Cardiac fibroblast (primary cell): ENCODE data around the gene HLA-DRB1.

Experiments
- DNase-seq, 2 donors: peaks; one replicate each; pipeline versions ENCODE4 v3.0.0 to v3.0.0-alpha.2; 2010; ENCODE audit warnings: low read depth in 2 of 2
- H3K4me3 ChIP-seq, 2 donors: replicated peaks in 1 of 2; 1 replicate in 1 of 2; 2 replicates in 1 of 2; pipeline ENCODE4 v1.5.1; 2011; ENCODE audit warnings: low read depth in 2 of 2, low read length in 2 of 2, mild to moderate bottlenecking in 2 of 2, moderate library complexity in 1 of 2
- TF ChIP-seq, protein P1 (sequence below): IDR thresholded peaks from one replicate; pipeline ENCODE4 v1.5.1; 2011; ENCODE audit warnings: low read depth, mild to moderate bottlenecking, low read length, inconsistent platforms

The HLA-DRB1 gene

GRCh38 chr6:32566957-32567356 lies 22.7 kb downstream of the HLA-DRB1 start:
- H3K4me3 ChIP-seq = no peak overlapping the region
- no peak for DNase-seq
- TF ChIP-seq, protein P1, sequence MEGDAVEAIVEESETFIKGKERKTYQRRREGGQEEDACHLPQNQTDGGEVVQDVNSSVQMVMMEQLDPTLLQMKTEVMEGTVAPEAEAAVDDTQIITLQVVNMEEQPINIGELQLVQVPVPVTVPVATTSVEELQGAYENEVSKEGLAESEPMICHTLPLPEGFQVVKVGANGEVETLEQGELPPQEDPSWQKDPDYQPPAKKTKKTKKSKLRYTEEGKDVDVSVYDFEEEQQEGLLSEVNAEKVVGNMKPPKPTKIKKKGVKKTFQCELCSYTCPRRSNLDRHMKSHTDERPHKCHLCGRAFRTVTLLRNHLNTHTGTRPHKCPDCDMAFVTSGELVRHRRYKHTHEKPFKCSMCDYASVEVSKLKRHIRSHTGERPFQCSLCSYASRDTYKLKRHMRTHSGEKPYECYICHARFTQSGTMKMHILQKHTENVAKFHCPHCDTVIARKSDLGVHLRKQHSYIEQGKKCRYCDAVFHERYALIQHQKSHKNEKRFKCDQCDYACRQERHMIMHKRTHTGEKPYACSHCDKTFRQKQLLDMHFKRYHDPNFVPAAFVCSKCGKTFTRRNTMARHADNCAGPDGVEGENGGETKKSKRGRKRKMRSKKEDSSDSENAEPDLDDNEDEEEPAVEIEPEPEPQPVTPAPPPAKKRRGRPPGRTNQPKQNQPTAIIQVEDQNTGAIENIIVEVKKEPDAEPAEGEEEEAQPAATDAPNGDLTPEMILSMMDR = no peak

- no peak for DNase-seq
- H3K4me3 ChIP-seq = no peak overlapping the region
- TF ChIP-seq, protein P1 = no peak
These were observed 24.1 kb downstream of the HLA-DRB1 start for GRCh38 chr6:32565511-32565910.

- TF ChIP-seq, protein P1 = no peak
- DNase-seq = no peak
- no peak overlapping the region for H3K4me3 ChIP-seq
These were observed 26.7 kb downstream of the HLA-DRB1 start for GRCh38 chr6:32562940-32563339.

DNA sequence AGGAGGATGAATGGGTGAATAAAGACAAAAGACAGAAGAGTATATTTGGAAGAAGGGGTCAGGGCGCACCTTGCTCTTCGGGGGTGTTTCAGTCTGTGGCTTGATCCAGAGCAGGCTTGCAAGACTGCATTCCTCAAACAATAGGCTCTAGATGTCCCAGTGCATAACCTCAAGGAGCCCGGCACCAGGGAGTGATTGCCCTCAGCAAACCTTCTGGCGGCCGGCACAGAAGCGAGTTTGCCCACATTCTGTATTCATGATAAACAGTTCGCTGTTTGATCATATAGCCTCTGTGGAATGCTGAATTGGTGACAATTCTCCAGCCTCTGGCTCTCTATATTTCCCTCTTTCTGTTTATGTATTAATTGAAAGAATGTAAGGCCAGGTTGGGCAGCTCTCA lies 29.9 kb downstream of the HLA-DRB1 start:
- DNase-seq = no peak
- H3K4me3 ChIP-seq = no peak overlapping the region
- TF ChIP-seq, protein P1 = no peak

DNA sequence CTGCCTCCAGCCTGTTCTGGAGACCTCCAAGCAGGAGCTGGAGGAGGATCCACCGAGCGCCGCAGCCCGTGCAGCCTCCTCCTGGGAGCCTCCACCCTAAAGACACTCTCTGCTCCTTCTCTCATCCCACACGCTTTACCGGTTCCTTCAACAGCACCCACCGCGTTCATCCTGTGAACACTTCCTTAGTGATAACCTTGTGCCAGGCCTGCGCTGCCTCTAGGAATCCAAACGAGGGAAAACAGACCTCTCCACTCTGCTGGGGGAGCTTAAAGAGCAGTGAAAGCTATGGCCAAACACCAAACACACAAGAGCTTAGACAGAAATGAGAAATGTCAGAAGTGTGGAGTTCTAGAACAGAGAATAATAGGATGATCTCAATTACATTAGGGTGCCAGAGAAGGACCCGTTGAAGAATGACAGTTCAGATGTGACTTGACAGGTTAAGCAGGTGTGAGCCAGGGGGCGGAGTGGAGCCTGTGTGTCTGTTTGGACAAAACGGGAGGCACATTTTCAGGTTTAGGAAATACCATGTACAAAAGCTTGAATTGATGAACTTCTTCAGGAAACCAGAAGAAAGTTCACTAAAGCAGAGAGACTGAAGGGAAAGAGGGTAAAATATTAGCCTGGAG lies 31.1 kb downstream of the HLA-DRB1 start:
- no peak for DNase-seq
- TF ChIP-seq, protein P1 = no peak
- no peak overlapping the region for H3K4me3 ChIP-seq

- TF ChIP-seq, protein P1 = no peak
- H3K4me3 ChIP-seq = no peak overlapping the region
- DNase-seq = no peak
These were observed 35.3 kb downstream of the HLA-DRB1 start for GRCh38 chr6:32554116-32554965.
